A549 (cell line): ENCODE results near the gene SEC14L6. TPM values are rescaled to one million over a fixed set of nuclear protein-coding genes. Genes with fewer than 3 reads are reported as not detected.

Experiments used
- ATAC-seq, 2 experiments: fragments of 200-7000 bp in 1 of 2; fragments of >200 bp in 1 of 2; cut with Nextera tagmentation in 1 of 2; cut with Tn5 transposase in 1 of 2; 3 replicates each; pipeline versions ENCODE4 v1.8.0 to v1.9.1; 2018 to 2020; ENCODE audit warnings: mild to moderate bottlenecking in 1 of 2, moderate library complexity in 1 of 2
- CTCF ChIA-PET: fragments of 300-600 bp; sonication (Branson Sonifier 250); formaldehyde crosslinking; extraction: SDS; loops from one replicate; lab custom pipeline; 2021; ENCODE audit warnings: antibody characterized with exemption, inconsistent platforms; lab: Yijun Ruan, JAX
- POLR2A ChIA-PET: fragments of 350-600 bp; formaldehyde crosslinking; extraction: SDS; loops from one replicate; lab custom pipeline; 2021; ENCODE audit warnings: antibody characterized with exemption, inconsistent platforms; lab: Yijun Ruan, JAX
- DNase-seq, 2 experiments: peaks; one replicate each; pipeline versions ENCODE4 v3.0.0 to v3.0.0-alpha.2; 2011 to 2016; ENCODE audit warnings: low read depth in 1 of 2, low spot score in 1 of 2
- FAIRE-seq: peaks from 2 replicates; lab custom pipeline; 2011; peaks lifted over from hg19 to GRCh38; lab: Jason Lieb, UNC
- H3K27ac ChIP-seq, 2 experiments: fragments of >200 bp; sonication (Bioruptor Twin); formaldehyde crosslinking; 3 replicates each; pipeline ENCODE4 v1.5.1; 2016 to 2017
- H3K4me1 ChIP-seq: fragments of >200 bp; sonication (Bioruptor Twin); formaldehyde crosslinking; 3 replicates; pipeline ENCODE4 v1.6.1; 2016
- H3K4me2 ChIP-seq: fragments of >200 bp; sonication (Bioruptor Twin); formaldehyde crosslinking; 3 replicates; pipeline ENCODE4 v1.6.1; 2016
- H3K4me3 ChIP-seq: fragments of >200 bp; sonication (Bioruptor Twin); formaldehyde crosslinking; 3 replicates; pipeline ENCODE4 v1.5.1; 2016
- H3K9me3 ChIP-seq: fragments of >200 bp; sonication (Bioruptor Twin); formaldehyde crosslinking; 3 replicates; pipeline ENCODE4 v1.6.1; 2016
- CBX2 ChIP-seq: fragments of 200-600 bp; sonication (generic); IDR thresholded peaks from 2 replicates; pipeline ENCODE4 v1.6.1; 2016; ENCODE audit warnings: low read depth, mild to moderate bottlenecking, borderline replicate concordance
- CEBPB ChIP-seq, 2 experiments: fragments of >200 bp in 1 of 2; sonication (Bioruptor Twin) in 1 of 2; formaldehyde crosslinking in 1 of 2; IDR thresholded peaks; 2 replicates each; pipeline ENCODE4 v1.6.1; 2012 to 2016
- CHD2 ChIP-seq: fragments of 150-350 bp; IDR thresholded peaks from 2 replicates; pipeline ENCODE4 v1.6.1; 2014; ENCODE audit warnings: low read length; ENCODE audit not compliant: partially characterized antibody
- CHD4 ChIP-seq: fragments of 200-600 bp; sonication (generic); IDR thresholded peaks from 2 replicates; pipeline ENCODE4 v1.6.1; 2016; ENCODE audit warnings: antibody characterized with exemption, mild to moderate bottlenecking, borderline replicate concordance
- E2F6 ChIP-seq: IDR thresholded peaks from 2 replicates; pipeline ENCODE4 v1.6.1; 2012; ENCODE audit warnings: low read depth, borderline replicate concordance
- ELK1 ChIP-seq: fragments of 150-350 bp; IDR thresholded peaks from 2 replicates; pipeline ENCODE4 v1.6.1; 2014; ENCODE audit warnings: low read depth, mild to moderate bottlenecking, low read length
- EP300 ChIP-seq, 2 experiments: fragments of >200 bp; sonication (Bioruptor Twin); formaldehyde crosslinking; IDR thresholded peaks; 2 replicates in 1 of 2; 3 replicates in 1 of 2; pipeline ENCODE4 v1.6.1; 2016 to 2017
- ESRRA ChIP-seq: fragments of 150-350 bp; IDR thresholded peaks from 2 replicates; pipeline ENCODE4 v1.6.1; 2014; ENCODE audit warnings: mild to moderate bottlenecking, low read length, borderline replicate concordance
- FOSL2 ChIP-seq, 2 experiments: fragments of 450-650 bp in 1 of 2; fragments of >200 bp in 1 of 2; sonication (Bioruptor Twin) in 1 of 2; formaldehyde crosslinking; IDR thresholded peaks; 2 replicates each; pipeline versions ENCODE4 v1.5.0 to v1.6.1; 2016 to 2020; ENCODE audit warnings: mild to moderate bottlenecking in 1 of 2, moderate library complexity in 1 of 2
- FOXS1 ChIP-seq: fragments of 250-450 bp; sonication (Bioruptor Pico); IDR thresholded peaks from 2 replicates; pipeline ENCODE4 v1.5.0; 2020; ENCODE audit warnings: mild to moderate bottlenecking, moderate library complexity
- GATA3 ChIP-seq: IDR thresholded peaks from 2 replicates; pipeline ENCODE4 v1.6.1; 2012; ENCODE audit warnings: borderline replicate concordance
- HDAC2 ChIP-seq: fragments of 200-600 bp; sonication (generic); IDR thresholded peaks from 2 replicates; pipeline ENCODE4 v1.6.1; 2016
- HES2 ChIP-seq: fragments of >200 bp; sonication (Bioruptor Twin); formaldehyde crosslinking; IDR thresholded peaks from 2 replicates; pipeline ENCODE4 v1.6.1; 2016
- HEYL ChIP-seq: fragments of 250-450 bp; sonication (Bioruptor Pico); IDR thresholded peaks from 2 replicates; pipeline ENCODE4 v1.8.0; 2021; ENCODE audit warnings: mild to moderate bottlenecking, moderate library complexity
- HMGXB4 ChIP-seq: fragments of 250-450 bp; sonication (Bioruptor Pico); IDR thresholded peaks from 2 replicates; pipeline ENCODE4 v1.5.0; 2021; ENCODE audit warnings: mild to moderate bottlenecking, moderate library complexity, borderline replicate concordance
- JUNB ChIP-seq: fragments of >200 bp; sonication (Bioruptor Twin); formaldehyde crosslinking; IDR thresholded peaks from 2 replicates; pipeline ENCODE4 v1.6.1; 2016
- KDM1A ChIP-seq: fragments of 200-600 bp; sonication (generic); IDR thresholded peaks from 2 replicates; pipeline ENCODE4 v1.6.1; 2016; ENCODE audit warnings: low read depth, mild to moderate bottlenecking
- MAFK ChIP-seq: fragments of 450-650 bp; IDR thresholded peaks from 2 replicates; pipeline ENCODE4 v1.6.1; 2014; ENCODE audit not compliant: partially characterized antibody
- MAZ ChIP-seq: fragments of 150-350 bp; IDR thresholded peaks from 2 replicates; pipeline ENCODE4 v1.6.1; 2014; ENCODE audit warnings: antibody characterized with exemption, low read depth, low read length, borderline replicate concordance
- NR3C1 ChIP-seq: fragments of >200 bp; sonication (Bioruptor Twin); formaldehyde crosslinking; IDR thresholded peaks from 3 replicates; pipeline ENCODE4 v1.6.1; 2017
- PHF8 ChIP-seq: fragments of 200-600 bp; sonication (generic); IDR thresholded peaks from 2 replicates; pipeline ENCODE4 v1.6.1; 2016; ENCODE audit warnings: low read depth, mild to moderate bottlenecking, antibody characterized with exemption, moderate library complexity, borderline replicate concordance
- POLR2A ChIP-seq: IDR thresholded peaks from 2 replicates; pipeline ENCODE4 v1.6.1; 2012; ENCODE audit warnings: mild to moderate bottlenecking, low read length
- REST ChIP-seq: fragments of 200-600 bp; sonication (generic); IDR thresholded peaks from 2 replicates; pipeline ENCODE4 v1.6.1; 2016; ENCODE audit warnings: antibody characterized with exemption, mild to moderate bottlenecking, moderate library complexity
- RFX5 ChIP-seq: fragments of 450-650 bp; IDR thresholded peaks from 2 replicates; pipeline ENCODE4 v1.7.1; 2014; ENCODE audit warnings: antibody characterized with exemption, mild to moderate bottlenecking, moderate library complexity
- SMC3 ChIP-seq: fragments of >200 bp; sonication (Bioruptor Twin); formaldehyde crosslinking; IDR thresholded peaks from 3 replicates; pipeline ENCODE4 v1.6.1; 2018; ENCODE audit warnings: inconsistent platforms
- SREBF2 ChIP-seq: fragments of 450-650 bp; IDR thresholded peaks from 2 replicates; pipeline ENCODE4 v1.6.1; 2014; ENCODE audit warnings: mild to moderate bottlenecking, moderate library complexity
- TP53 ChIP-seq: fragments of 250-450 bp; sonication (Bioruptor Pico); IDR thresholded peaks from 2 replicates; pipeline ENCODE4 v1.5.0; 2021; ENCODE audit warnings: mild to moderate bottlenecking, moderate library complexity
- WGBS: methylation state at CpG from one replicate; pipeline ENCODE4 v1.1.6; 2017; ENCODE audit errors: missing lambda C conversion rate; 5-methylcytosine and 5-hydroxymethylcytosine counted together
- polyA plus RNA-seq, 4 experiments: library from polyadenylated mRNA; depleted of rRNA in 3 of 4; stranded (reverse); fragments of >200 nt; fragmentation: RNase III in 1 of 4; extraction: RNeasy Plus Mini Kit Qiagen cat#74134 plus additional on column Dnase treatment in 1 of 4; gene quantifications; 2 replicates in 3 of 4; 3 replicates in 1 of 4; pipeline ENCODE4 v1.2.3, GENCODE V29; 2011 to 2017
- TF ChIP-seq, protein P1 (sequence below): IDR thresholded peaks from 2 replicates; pipeline ENCODE4 v1.6.1; 2012
- TF ChIP-seq, protein P2 (sequence below): fragments of >200 bp; sonication (Bioruptor Twin); formaldehyde crosslinking; IDR thresholded peaks from 3 replicates; pipeline ENCODE4 v1.6.1; 2016

The SEC14L6 gene
- polyA plus RNA-seq, 2 of the 4 experiments (the other 2 are of a cell fraction): not detected

- no peak for TF ChIP-seq FOSL2 (IDR thresholded peaks at IDR 0.05)
- no peak for TF ChIP-seq FOSL2 (CRISPR knock-in tag; IDR thresholded peaks at IDR 0.05)
- TF ChIP-seq CEBPB (IDR thresholded peaks at IDR 0.05): no peak
Observed at GRCh38 chr22:30491381-30491780, 55.2 kb downstream of the SEC14L6 start (continued).

DNA sequence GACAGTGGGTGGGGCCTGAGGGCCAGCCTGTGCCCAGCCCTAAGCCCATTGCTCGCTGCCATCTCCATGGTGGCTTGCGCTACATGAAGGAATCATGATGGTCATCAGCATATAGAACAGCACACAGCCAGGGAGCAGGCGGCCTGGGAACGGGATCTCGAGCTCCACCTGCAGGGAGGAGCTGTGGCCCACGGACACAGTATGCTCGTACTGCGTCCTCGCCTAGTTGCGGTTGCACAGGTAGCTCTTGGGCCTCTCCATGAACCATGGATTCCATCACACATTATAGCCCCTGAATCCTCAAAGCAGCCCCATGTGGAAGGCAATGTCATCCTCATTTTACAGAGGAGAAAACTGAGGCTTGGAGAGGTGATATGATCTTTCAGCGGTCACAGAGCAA is 56.1 kb downstream of the SEC14L6 start:
- TF ChIP-seq EP300 (IDR thresholded peaks at IDR 0.05) (no peak), POLR2A (no peak), HEYL (no peak), HES2 (no peak), FOSL2 (IDR thresholded peaks at IDR 0.05) (no peak), FOSL2 (CRISPR knock-in tag; IDR thresholded peaks at IDR 0.05) (no peak), CEBPB (IDR thresholded peaks at IDR 0.05) (no peak), TP53 (no peak), MAZ (no peak), HMGXB4 (no peak), NR3C1 (no peak), KDM1A (no peak), ELK1 (no peak), E2F6 (no peak), FOXS1 (no peak), CHD2 (no peak), SMC3 (no peak), JUNB (no peak)
- TF ChIP-seq, protein P1, sequence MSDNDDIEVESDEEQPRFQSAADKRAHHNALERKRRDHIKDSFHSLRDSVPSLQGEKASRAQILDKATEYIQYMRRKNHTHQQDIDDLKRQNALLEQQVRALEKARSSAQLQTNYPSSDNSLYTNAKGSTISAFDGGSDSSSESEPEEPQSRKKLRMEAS: no peak
- peaks cover 18% of the 10 kb centered on the region for H3K4me1 ChIP-seq
- H3K9me3 ChIP-seq: no peaks in the 10 kb centered on the region
- POLR2A ChIA-PET: no interaction called here
- H3K4me3 ChIP-seq: no peak overlapping the region
- ATAC-seq (no peak; a peak in 1 of 6 replicates), FAIRE-seq (no peak), DNase-seq (no peak)
- no peak overlapping the region for H3K27ac ChIP-seq
- 86% methylated on average over 8 of the region's 11 CpGs for WGBS
- no peak overlapping the region for H3K4me2 ChIP-seq
- CTCF ChIA-PET: interaction anchor here (0.9 to 2.3 kb wide), 4 partner anchors 26 to 202 kb away, joined by 3 to 10 read pairs (median 4); no protein-coding TSS in a partner anchor

DNA sequence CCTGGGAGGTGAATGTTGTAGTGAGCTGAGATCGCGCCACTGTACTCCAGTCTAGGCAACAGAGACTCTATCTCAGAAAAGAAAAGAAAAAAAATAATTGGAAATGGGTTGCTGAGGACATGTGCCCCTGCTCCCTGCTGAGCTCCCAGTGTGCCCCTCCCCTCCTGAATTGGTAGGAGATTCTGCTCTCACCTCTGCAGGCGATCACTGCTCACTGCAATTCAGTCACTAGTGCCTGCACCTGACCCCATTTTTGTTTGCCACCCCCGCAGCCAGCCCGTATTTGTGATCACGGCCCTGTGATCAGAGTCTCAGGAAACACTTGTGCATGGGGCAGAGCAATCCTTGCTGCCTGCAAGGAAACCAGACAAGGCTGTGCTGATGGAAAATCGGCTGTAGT is 58.4 kb downstream of the SEC14L6 start:
- FAIRE-seq (no peak), ATAC-seq (no peak), DNase-seq (no peak)
- CTCF ChIA-PET: no interaction called here
- no peaks in the 10 kb centered on the region for H3K9me3 ChIP-seq
- peaks cover 18% of the 10 kb centered on the region for H3K4me1 ChIP-seq
- WGBS: 97% methylated on average over 7 of the region's 7 CpGs
- H3K27ac ChIP-seq: no peak overlapping the region
- no peak overlapping the region for H3K4me3 ChIP-seq
- POLR2A ChIA-PET: no interaction called here
- no peak overlapping the region for H3K4me2 ChIP-seq
- TF ChIP-seq, protein P2, sequence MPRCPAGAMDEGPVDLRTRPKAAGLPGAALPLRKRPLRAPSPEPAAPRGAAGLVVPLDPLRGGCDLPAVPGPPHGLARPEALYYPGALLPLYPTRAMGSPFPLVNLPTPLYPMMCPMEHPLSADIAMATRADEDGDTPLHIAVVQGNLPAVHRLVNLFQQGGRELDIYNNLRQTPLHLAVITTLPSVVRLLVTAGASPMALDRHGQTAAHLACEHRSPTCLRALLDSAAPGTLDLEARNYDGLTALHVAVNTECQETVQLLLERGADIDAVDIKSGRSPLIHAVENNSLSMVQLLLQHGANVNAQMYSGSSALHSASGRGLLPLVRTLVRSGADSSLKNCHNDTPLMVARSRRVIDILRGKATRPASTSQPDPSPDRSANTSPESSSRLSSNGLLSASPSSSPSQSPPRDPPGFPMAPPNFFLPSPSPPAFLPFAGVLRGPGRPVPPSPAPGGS: no peak
- no peak for TF ChIP-seq FOSL2 (IDR thresholded peaks at IDR 0.05)
- TF ChIP-seq FOSL2 (CRISPR knock-in tag; IDR thresholded peaks at IDR 0.05): no peak
- TF ChIP-seq ESRRA: no peak
- no peak for TF ChIP-seq REST
- no peak for TF ChIP-seq HDAC2
- no peak for TF ChIP-seq CBX2
- TF ChIP-seq CHD4: no peak
- no peak for TF ChIP-seq MAFK
- TF ChIP-seq GATA3: no peak
- TF ChIP-seq SREBF2: no peak
- TF ChIP-seq HES2: no peak
- no peak for TF ChIP-seq PHF8
- no peak for TF ChIP-seq RFX5
